Thyroid gland (tissue), 4 donors: ENCODE measurements around the gene KRTAP3-3. TPM values are rescaled to one million over a fixed set of nuclear protein-coding genes. Genes with fewer than 3 reads are reported as not detected.

Source experiments
- DNase-seq, 2 donors: peaks; one replicate each; pipeline ENCODE4 v3.0.0-alpha.2; 2019
- H3K27ac ChIP-seq, 3 donors: fragments of 200-600 bp; sonication (generic); 1 replicate in 2 of 3; 2 replicates in 1 of 3; pipeline ENCODE4 v1.5.1; 2016 to 2019; ENCODE audit warnings: mild to moderate bottlenecking in 1 of 3, moderate library complexity in 1 of 3
- H3K27me3 ChIP-seq: fragments of 200-600 bp; sonication (generic); one replicate; pipeline ENCODE4 v1.5.1; 2019
- H3K36me3 ChIP-seq, 2 donors: fragments of 200-600 bp; sonication (generic); one replicate each; pipeline ENCODE4 v1.5.1; 2016 to 2019
- H3K4me1 ChIP-seq, 2 donors: fragments of 200-600 bp; sonication (generic); one replicate each; pipeline ENCODE4 v1.5.1; 2017 to 2019
- H3K4me3 ChIP-seq, 3 donors: fragments of 200-600 bp; sonication (generic); replicated peaks in 1 of 3; 1 replicate in 2 of 3; 2 replicates in 1 of 3; pipeline ENCODE4 v1.5.1; 2016; ENCODE audit warnings: mild to moderate bottlenecking in 1 of 3
- H3K9me3 ChIP-seq: fragments of 200-600 bp; sonication (generic); one replicate; pipeline ENCODE4 v1.5.1; 2017
- POLR2A ChIP-seq, 2 donors: fragments of 450-650 bp; IDR thresholded peaks; one replicate each; pipeline ENCODE4 v1.6.1; 2017; ENCODE audit warnings: antibody characterized with exemption in 2 of 2, mild to moderate bottlenecking in 2 of 2, moderate library complexity in 1 of 2
- whole genome bisulfite sequencing, 2 donors: methylation state at CpG; one replicate each; pipeline ENCODE4 v1.1.5; 2017; 5-methylcytosine and 5-hydroxymethylcytosine counted together
- intact Hi-C: fragments of 100-400 bp; cut with DNase I; formaldehyde crosslinking; loops from one replicate; pipeline ENCODE4 v1.15.1; 2023
- total RNA-seq, 4 donors: library from RNA; depleted of rRNA; stranded (reverse); fragments of >200 nt; gene quantifications; one replicate each; pipeline ENCODE4 v1.2.3, GENCODE V29; 2016
- TF ChIP-seq, protein P1 (sequence below), 6 experiments: fragments of 200-600 bp in 3 of 6; fragments of 450-650 bp in 3 of 6; sonication (generic) in 3 of 6; IDR thresholded peaks; one replicate each; pipeline ENCODE4 v1.5.1; 2016 to 2019; ENCODE audit warnings: antibody characterized with exemption in 6 of 6, mild to moderate bottlenecking in 2 of 6, inconsistent platforms in 1 of 6, moderate library complexity in 1 of 6

Gene KRTAP3-3
- total RNA-seq, 4 donors from 2014 or later: not detected

DNA sequence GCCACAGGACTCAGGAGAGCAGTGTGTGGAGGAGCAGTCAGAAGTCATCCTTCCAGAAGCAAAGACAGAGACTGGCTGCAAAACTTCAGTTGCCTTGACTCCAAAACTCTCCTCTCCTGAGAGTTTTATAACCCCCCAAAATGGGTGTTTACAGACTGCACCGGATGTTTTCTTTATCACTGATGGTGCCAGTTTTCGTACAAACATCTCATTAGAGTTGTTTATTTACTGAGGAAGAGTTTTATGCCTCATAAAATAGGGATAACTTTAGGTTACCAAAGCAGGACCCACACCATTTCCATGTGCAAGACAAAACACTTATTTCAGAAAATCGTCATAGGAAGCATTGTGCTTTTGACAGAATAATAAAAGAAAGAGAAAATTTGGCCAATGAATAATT, 9.7 kb downstream of the KRTAP3-3 start, which contains the start of gene KRT40:
Gene KRT40, minus strand, starts transcription at position 101 of the 400 bp plus-strand sequence. Its CDS starts 53 bp downstream, at position 48.
- Histone ChIP-seq H3K36me3 (no peaks in the 10 kb centered on the region), H3K4me3 (no peak within 1 kb of the TSS), H3K9me3 (no peaks in the 10 kb centered on the region), H3K4me1 (no peaks in the 10 kb centered on the region), H3K27me3 (no peaks in the 10 kb centered on the region), H3K27ac (no peak within 1 kb of the TSS)
- no peak for TF ChIP-seq POLR2A (IDR thresholded peaks at IDR 0.05)
- TF ChIP-seq, protein P1, sequence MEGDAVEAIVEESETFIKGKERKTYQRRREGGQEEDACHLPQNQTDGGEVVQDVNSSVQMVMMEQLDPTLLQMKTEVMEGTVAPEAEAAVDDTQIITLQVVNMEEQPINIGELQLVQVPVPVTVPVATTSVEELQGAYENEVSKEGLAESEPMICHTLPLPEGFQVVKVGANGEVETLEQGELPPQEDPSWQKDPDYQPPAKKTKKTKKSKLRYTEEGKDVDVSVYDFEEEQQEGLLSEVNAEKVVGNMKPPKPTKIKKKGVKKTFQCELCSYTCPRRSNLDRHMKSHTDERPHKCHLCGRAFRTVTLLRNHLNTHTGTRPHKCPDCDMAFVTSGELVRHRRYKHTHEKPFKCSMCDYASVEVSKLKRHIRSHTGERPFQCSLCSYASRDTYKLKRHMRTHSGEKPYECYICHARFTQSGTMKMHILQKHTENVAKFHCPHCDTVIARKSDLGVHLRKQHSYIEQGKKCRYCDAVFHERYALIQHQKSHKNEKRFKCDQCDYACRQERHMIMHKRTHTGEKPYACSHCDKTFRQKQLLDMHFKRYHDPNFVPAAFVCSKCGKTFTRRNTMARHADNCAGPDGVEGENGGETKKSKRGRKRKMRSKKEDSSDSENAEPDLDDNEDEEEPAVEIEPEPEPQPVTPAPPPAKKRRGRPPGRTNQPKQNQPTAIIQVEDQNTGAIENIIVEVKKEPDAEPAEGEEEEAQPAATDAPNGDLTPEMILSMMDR (IDR thresholded peaks at IDR 0.05): no peak
- intact Hi-C loops: no loop called here
- 69 to 77% methylated on average over 3 of the region's 3 CpGs for WGBS, 2 donors
- no peak for DNase-seq

DNA sequence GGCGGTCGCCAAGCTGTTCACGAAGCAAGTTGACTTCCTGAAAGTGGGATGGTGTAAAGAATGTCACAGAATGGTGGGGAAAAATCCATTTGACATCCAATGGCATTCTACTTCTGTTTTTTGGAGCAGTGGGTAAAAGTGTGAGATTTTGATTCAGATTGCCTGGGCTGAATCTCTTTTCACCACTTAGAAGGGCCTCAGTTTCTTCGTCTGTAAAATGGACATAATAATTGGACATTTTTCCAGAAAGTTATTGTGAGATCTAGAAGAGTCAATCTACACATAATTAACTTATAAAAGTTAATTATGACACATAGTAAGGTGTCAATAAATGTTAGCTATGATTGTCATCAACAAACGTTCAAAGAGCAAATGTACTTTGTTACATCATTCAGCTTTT, 12.8 kb downstream of the KRTAP3-3 start:
- Histone ChIP-seq H3K27me3 (no peaks in the 10 kb centered on the region), H3K36me3 (no peaks in the 10 kb centered on the region), H3K4me1 (no peaks in the 10 kb centered on the region), H3K9me3 (no peaks in the 10 kb centered on the region), H3K27ac (no peak overlapping the region), H3K4me3 (no peak overlapping the region)
- intact Hi-C loops: no loop called here
- 51 to 64% methylated on average over 5 of the region's 5 CpGs for WGBS, 2 donors
- TF ChIP-seq POLR2A (IDR thresholded peaks at IDR 0.05): no peak
- TF ChIP-seq, protein P1 (IDR thresholded peaks at IDR 0.05): no peak
- no peak for DNase-seq

DNA sequence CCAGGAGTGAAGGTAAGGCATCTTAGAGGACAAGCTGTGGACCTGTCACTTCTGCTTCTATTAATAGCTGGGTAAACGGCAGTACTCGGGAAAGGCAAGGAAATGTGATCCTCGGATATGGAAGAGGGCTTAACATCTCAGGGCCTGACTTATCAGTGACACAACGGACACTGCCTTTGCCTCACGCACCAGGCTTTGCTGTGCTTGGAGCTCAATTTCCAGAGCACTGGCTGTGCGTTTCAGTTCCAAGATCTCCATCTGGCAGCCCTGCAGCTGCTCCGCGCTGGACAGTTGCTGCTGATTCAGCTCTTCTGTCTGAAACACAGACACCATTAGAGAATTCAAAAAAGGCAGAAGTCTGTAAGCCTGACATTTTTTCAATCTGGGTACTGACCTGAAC, 13.4 kb downstream of the KRTAP3-3 start:
- Histone ChIP-seq H3K4me3 (no peak overlapping the region), H3K36me3 (no peaks in the 10 kb centered on the region), H3K27ac (no peak overlapping the region), H3K4me1 (no peaks in the 10 kb centered on the region), H3K9me3 (no peaks in the 10 kb centered on the region), H3K27me3 (no peaks in the 10 kb centered on the region)
- TF ChIP-seq POLR2A (IDR thresholded peaks at IDR 0.05): no peak
- TF ChIP-seq, protein P1 (IDR thresholded peaks at IDR 0.05): no peak
- WGBS, 2 donors: 42 to 44% methylated on average over 8 of the region's 8 CpGs
- DNase-seq: no peak
- intact Hi-C loops: no loop called here

DNA sequence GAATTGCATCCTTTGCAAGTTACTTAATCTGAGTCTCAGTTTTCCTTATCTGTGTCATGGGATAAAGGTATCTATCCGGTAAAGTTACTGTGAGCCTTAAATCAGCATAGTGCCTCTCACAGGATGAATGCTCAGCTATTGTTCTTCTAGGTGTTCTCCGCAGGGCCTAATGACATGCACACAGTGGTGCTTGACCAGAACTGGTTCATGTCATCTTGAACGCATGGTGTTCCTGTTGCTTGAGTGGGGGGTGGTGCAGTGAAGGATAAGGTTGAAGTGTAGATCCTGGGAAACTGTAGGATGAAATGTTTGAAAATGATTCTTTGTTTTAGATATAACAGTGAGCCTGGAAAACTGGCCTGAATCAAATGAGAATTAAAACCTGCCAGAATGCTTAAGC, 13.8 kb downstream of the KRTAP3-3 start:
- H3K27me3 ChIP-seq: no peaks in the 10 kb centered on the region
- H3K36me3 ChIP-seq: no peaks in the 10 kb centered on the region
- TF ChIP-seq, protein P1 (IDR thresholded peaks at IDR 0.05): no peak
- TF ChIP-seq POLR2A (IDR thresholded peaks at IDR 0.05): no peak
- no peak overlapping the region for H3K27ac ChIP-seq
- no peak overlapping the region for H3K4me3 ChIP-seq
- DNase-seq: no peak
- intact Hi-C loops: no loop called here
- no peaks in the 10 kb centered on the region for H3K9me3 ChIP-seq
- 81 to 88% methylated on average over 3 of the region's 3 CpGs for WGBS, 2 donors
- no peaks in the 10 kb centered on the region for H3K4me1 ChIP-seq

DNA sequence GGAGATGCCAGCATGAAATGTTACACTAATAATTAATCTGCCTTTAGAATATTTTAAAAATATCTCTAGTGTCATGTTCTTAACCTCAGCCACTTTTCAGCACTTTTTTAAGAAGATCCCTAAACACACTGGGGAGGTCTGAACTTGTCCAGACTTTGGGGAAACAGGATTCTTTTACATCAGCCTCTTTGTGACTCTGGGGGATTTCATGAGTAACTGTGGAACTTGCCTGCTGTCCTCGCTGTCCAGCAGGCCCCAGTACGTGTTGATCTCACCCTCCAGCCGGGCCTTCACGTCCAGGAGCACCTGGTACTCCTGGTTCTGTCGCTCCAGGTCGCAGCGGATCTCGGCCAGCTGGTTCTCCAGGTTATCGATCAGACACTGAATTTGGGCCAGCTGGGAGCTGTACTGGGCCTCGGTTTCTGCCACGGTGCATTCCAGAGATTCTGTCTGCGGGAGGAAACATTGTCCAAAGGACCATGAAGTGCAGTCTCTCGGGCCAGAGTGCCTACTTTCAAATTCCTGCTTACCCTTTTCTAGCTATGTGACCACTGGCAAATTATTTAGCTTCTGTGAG, 15.3 kb downstream of the KRTAP3-3 start:
- H3K27me3 ChIP-seq: no peaks in the 10 kb centered on the region
- H3K27ac ChIP-seq: no peak overlapping the region
- intact Hi-C loops: no loop called here
- no peak overlapping the region for H3K4me3 ChIP-seq
- H3K36me3 ChIP-seq: no peaks in the 10 kb centered on the region
- 41 to 49% methylated on average over 4 to 13 of the region's 13 CpGs for WGBS, 2 donors
- H3K4me1 ChIP-seq: no peaks in the 10 kb centered on the region
- DNase-seq: peak; percentile 18
- H3K9me3 ChIP-seq: no peaks in the 10 kb centered on the region
- TF ChIP-seq, protein P1 (IDR thresholded peaks at IDR 0.05): no peak
- no peak for TF ChIP-seq POLR2A (IDR thresholded peaks at IDR 0.05)
